K562 (cell line): ENCODE data around the gene STX1A. TPM values are rescaled to one million over a fixed set of nuclear protein-coding genes. Genes with fewer than 3 reads are reported as not detected.

ENCODE experiments used
- ESRRB ChIP-seq: fragments of 250-450 bp; sonication (Bioruptor Pico); IDR thresholded peaks from 2 replicates; pipeline ENCODE4 v1.5.0; 2020; ENCODE audit warnings: mild to moderate bottlenecking, moderate library complexity, borderline replicate concordance
- FUS ChIP-seq: fragments of 200-400 bp; formaldehyde crosslinking; optimal IDR thresholded peaks from 2 replicates; pipeline ENCODE3; 2017; ENCODE audit warnings: low read depth, low read length
- HNRNPL ChIP-seq: fragments of 200-400 bp; formaldehyde crosslinking; IDR thresholded peaks from 2 replicates; pipeline ENCODE4 v1.6.1; 2017; ENCODE audit warnings: low read depth, mild to moderate bottlenecking, low read length
- HOXB6 ChIP-seq: fragments of 250-450 bp; sonication (Bioruptor Pico); IDR thresholded peaks from 2 replicates; pipeline ENCODE4 v1.5.1; 2022; ENCODE audit warnings: mild to moderate bottlenecking, borderline replicate concordance
- IFI16 ChIP-seq: fragments of 250-450 bp; sonication (Bioruptor Pico); IDR thresholded peaks from 2 replicates; pipeline ENCODE4 v2.1.2; 2022; ENCODE audit warnings: mild to moderate bottlenecking, inconsistent platforms
- NKRF ChIP-seq: fragments of 450-650 bp; IDR thresholded peaks from 2 replicates; pipeline ENCODE4 v1.6.1; 2016; ENCODE audit warnings: borderline replicate concordance
- RBBP5 ChIP-seq: fragments of 200-600 bp; sonication (generic); IDR thresholded peaks from 2 replicates; pipeline ENCODE4 v1.6.1; 2012; ENCODE audit warnings: borderline replicate concordance, mild to moderate bottlenecking, low read length, control low read depth, inconsistent platforms; ENCODE audit not compliant: insufficient read depth, poor library complexity, severe bottlenecking
- SNIP1 ChIP-seq: fragments of 450-650 bp; IDR thresholded peaks from 2 replicates; pipeline ENCODE4 v1.7.1; 2017; ENCODE audit warnings: low read depth, mild to moderate bottlenecking
- TBL1XR1 ChIP-seq, 2 experiments: IDR thresholded peaks; 2 replicates each; pipeline ENCODE4 v1.6.1; 2012; ENCODE audit warnings: improper control_type of control experiment in 2 of 2, low read length in 2 of 2, mild to moderate bottlenecking in 1 of 2
- TOE1 ChIP-seq, 2 experiments: fragments of 450-650 bp in 1 of 2; sonication (generic) in 1 of 2; formaldehyde crosslinking in 1 of 2; IDR thresholded peaks; 2 replicates each; pipeline versions ENCODE4 v1.7.1 to v1.8.0; 2016 to 2022; ENCODE audit warnings: borderline replicate concordance in 2 of 2, mild to moderate bottlenecking in 2 of 2, antibody characterized with exemption in 1 of 2, inconsistent platforms in 1 of 2, low read depth in 1 of 2, missing genetic modification reagents in 1 of 2, moderate library complexity in 1 of 2
- ZBTB1 ChIP-seq: sonication (generic); formaldehyde crosslinking; IDR thresholded peaks from 2 replicates; pipeline ENCODE4 v1.8.1; 2023; ENCODE audit warnings: missing genetic modification reagents, low read depth, mild to moderate bottlenecking, borderline replicate concordance
- ZNF184 ChIP-seq: sonication (generic); formaldehyde crosslinking; IDR thresholded peaks from 2 replicates; pipeline ENCODE4 v1.5.0; 2020; ENCODE audit warnings: missing genetic modification reagents
- ZNF766 ChIP-seq: fragments of 200-800 bp; sonication (Bioruptor generic); conservative IDR thresholded peaks from 2 replicates; pipeline ENCODE4 v1.6.1; 2016; ENCODE audit warnings: missing genetic modification characterization, missing compliant biosample characterization
- polyA plus RNA-seq, 8 experiments: library from polyadenylated mRNA; depleted of rRNA in 4 of 8; stranded (reverse) in 5 of 8; unstranded in 3 of 8; fragments of >200 nt; fragmentation: Nextera tagmentation in 2 of 8; fragmentation: Illumina TruSeq in 1 of 8; extraction: Ambion mirVana in 2 of 8; extraction: Trizol in 1 of 8; gene quantifications; 2 replicates each; pipeline versions ENCODE4 v1.2.1 to v1.2.3, GENCODE V29; 2011 to 2014; ENCODE audit warnings: inconsistent platforms in 1 of 8, missing spikeins in 1 of 8
- total RNA-seq, 7 experiments: library from RNA; depleted of rRNA in 6 of 7; stranded (reverse); fragments of >200 nt in 6 of 7; fragmentation: Illumina TruSeq in 2 of 7; extraction: Trizol in 2 of 7; gene quantifications; 2 replicates each; pipeline versions ENCODE4 v1.2.1 to v1.2.3, GENCODE V29; 2011 to 2021; ENCODE audit warnings: low replicate concordance in 1 of 7
- TF ChIP-seq, protein P1 (sequence below): fragments of 450-650 bp; IDR thresholded peaks from 2 replicates; pipeline ENCODE4 v1.7.1; 2018; ENCODE audit warnings: mild to moderate bottlenecking, low read depth; ENCODE audit not compliant: partially characterized antibody
- TF ChIP-seq, protein P2 (sequence below): sonication (generic); formaldehyde crosslinking; IDR thresholded peaks from 2 replicates; pipeline ENCODE4 v1.8.1; 2023; ENCODE audit warnings: missing genetic modification reagents, mild to moderate bottlenecking, borderline replicate concordance

STX1A gene
- total and polyA plus RNA-seq, 9 of the 15 experiments (the other 6 are each of a cell fraction or from before 2014, with no cell fraction given), result 0.04 to 15.1 (median 6.3) TPM

DNA sequence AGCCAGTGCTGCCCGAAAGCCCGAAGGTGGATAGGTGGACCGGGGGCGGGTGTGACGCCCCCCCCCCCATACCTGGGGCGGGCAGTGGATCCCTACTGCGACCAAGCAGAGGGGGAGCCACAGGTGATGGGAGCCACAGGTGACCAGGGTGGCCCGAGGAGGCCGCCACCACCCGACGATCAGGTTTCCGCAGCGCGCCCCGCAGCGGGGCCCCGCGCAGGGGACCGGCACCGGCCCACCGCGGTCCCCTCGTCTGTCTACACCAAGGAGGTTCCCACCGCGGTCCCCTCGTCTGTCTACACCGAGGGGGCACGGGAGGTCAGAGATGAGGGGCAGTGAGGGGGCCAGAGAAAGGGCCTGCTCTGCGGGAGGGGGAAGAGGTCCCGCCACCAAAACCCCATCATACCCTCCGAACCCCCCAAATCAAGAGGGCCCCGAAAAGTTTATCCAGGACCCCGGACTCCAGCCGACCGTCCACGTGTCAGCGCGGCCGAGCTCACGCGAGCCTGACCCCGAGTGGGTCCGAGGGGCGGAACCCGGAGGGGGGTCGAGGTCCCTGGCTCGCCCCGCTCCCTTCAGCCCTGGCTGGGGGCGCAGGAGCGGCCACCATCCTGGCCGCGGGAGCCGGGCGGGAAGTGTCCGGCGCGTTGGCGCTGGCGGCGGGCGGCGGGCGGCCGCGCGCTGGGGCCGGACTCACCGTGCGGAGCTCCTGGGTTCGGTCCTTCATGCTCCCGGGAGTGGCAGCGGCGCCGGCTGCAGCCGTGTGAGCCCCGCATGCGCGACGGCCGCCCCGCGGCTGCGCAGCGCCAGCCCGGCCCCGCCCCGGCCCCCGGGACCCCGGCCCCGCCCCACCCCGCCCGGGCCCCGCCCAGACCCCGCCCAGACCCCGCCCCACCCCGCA lies at the start of gene STX1A (continued):
- TF ChIP-seq ESRRB (CRISPR knock-in tag) (no peak), TOE1 (IDR thresholded peaks at IDR 0.05; ENCODE audit: borderline replicate concordance) (no peak), TOE1 (CRISPR knock-in tag; IDR thresholded peaks at IDR 0.05; ENCODE audit: borderline replicate concordance, low read depth) (no peak), ZNF766 (CRISPR knock-in tag) (no peak), ZBTB1 (CRISPR knock-in tag) (peak; percentile 45; the same call in 1 of the 2 replicates), FUS (no peak), HOXB6 (CRISPR knock-in tag) (no peak), HNRNPL (no peak), ZNF184 (CRISPR knock-in tag) (no peak), NKRF (0 out of 2 replicates have a peak, but pooled peaks have one; percentile 20), IFI16 (no peak), TBL1XR1 (IDR thresholded peaks at IDR 0.05; ENCODE audit: low read length in 2 of 2) (no peak), SNIP1 (0 out of 2 replicates have a peak, but pooled peaks have one; percentile 50), RBBP5 (peak; percentile 57)
- TF ChIP-seq, protein P1, sequence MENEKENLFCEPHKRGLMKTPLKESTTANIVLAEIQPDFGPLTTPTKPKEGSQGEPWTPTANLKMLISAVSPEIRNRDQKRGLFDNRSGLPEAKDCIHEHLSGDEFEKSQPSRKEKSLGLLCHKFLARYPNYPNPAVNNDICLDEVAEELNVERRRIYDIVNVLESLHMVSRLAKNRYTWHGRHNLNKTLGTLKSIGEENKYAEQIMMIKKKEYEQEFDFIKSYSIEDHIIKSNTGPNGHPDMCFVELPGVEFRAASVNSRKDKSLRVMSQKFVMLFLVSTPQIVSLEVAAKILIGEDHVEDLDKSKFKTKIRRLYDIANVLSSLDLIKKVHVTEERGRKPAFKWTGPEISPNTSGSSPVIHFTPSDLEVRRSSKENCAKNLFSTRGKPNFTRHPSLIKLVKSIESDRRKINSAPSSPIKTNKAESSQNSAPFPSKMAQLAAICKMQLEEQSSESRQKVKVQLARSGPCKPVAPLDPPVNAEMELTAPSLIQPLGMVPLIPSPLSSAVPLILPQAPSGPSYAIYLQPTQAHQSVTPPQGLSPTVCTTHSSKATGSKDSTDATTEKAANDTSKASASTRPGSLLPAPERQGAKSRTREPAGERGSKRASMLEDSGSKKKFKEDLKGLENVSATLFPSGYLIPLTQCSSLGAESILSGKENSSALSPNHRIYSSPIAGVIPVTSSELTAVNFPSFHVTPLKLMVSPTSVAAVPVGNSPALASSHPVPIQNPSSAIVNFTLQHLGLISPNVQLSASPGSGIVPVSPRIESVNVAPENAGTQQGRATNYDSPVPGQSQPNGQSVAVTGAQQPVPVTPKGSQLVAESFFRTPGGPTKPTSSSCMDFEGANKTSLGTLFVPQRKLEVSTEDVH, result no peak
- TF ChIP-seq, protein P2, sequence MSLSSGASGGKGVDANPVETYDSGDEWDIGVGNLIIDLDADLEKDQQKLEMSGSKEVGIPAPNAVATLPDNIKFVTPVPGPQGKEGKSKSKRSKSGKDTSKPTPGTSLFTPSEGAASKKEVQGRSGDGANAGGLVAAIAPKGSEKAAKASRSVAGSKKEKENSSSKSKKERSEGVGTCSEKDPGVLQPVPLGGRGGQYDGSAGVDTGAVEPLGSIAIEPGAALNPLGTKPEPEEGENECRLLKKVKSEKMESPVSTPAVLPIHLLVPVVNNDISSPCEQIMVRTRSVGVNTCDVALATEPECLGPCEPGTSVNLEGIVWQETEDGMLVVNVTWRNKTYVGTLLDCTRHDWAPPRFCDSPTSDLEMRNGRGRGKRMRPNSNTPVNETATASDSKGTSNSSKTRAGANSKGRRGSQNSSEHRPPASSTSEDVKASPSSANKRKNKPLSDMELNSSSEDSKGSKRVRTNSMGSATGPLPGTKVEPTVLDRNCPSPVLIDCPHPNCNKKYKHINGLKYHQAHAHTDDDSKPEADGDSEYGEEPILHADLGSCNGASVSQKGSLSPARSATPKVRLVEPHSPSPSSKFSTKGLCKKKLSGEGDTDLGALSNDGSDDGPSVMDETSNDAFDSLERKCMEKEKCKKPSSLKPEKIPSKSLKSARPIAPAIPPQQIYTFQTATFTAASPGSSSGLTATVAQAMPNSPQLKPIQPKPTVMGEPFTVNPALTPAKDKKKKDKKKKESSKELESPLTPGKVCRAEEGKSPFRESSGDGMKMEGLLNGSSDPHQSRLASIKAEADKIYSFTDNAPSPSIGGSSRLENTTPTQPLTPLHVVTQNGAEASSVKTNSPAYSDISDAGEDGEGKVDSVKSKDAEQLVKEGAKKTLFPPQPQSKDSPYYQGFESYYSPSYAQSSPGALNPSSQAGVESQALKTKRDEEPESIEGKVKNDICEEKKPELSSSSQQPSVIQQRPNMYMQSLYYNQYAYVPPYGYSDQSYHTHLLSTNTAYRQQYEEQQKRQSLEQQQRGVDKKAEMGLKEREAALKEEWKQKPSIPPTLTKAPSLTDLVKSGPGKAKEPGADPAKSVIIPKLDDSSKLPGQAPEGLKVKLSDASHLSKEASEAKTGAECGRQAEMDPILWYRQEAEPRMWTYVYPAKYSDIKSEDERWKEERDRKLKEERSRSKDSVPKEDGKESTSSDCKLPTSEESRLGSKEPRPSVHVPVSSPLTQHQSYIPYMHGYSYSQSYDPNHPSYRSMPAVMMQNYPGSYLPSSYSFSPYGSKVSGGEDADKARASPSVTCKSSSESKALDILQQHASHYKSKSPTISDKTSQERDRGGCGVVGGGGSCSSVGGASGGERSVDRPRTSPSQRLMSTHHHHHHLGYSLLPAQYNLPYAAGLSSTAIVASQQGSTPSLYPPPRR (CRISPR knock-in tag), result no peak
